ENCODE measurements around the gene DCDC1.

- TF ChIP-seq CTCF (IDR thresholded peaks at IDR 0.05): no peak
- no peak for TF ChIP-seq POLR2AphosphoS5 (IDR thresholded peaks at IDR 0.05; ENCODE audit: low read depth, low read length)
- no peak for TF ChIP-seq TCF7L2 (IDR thresholded peaks at IDR 0.05; ENCODE audit: low read depth, low read length)
- TF ChIP-seq, protein P1, sequence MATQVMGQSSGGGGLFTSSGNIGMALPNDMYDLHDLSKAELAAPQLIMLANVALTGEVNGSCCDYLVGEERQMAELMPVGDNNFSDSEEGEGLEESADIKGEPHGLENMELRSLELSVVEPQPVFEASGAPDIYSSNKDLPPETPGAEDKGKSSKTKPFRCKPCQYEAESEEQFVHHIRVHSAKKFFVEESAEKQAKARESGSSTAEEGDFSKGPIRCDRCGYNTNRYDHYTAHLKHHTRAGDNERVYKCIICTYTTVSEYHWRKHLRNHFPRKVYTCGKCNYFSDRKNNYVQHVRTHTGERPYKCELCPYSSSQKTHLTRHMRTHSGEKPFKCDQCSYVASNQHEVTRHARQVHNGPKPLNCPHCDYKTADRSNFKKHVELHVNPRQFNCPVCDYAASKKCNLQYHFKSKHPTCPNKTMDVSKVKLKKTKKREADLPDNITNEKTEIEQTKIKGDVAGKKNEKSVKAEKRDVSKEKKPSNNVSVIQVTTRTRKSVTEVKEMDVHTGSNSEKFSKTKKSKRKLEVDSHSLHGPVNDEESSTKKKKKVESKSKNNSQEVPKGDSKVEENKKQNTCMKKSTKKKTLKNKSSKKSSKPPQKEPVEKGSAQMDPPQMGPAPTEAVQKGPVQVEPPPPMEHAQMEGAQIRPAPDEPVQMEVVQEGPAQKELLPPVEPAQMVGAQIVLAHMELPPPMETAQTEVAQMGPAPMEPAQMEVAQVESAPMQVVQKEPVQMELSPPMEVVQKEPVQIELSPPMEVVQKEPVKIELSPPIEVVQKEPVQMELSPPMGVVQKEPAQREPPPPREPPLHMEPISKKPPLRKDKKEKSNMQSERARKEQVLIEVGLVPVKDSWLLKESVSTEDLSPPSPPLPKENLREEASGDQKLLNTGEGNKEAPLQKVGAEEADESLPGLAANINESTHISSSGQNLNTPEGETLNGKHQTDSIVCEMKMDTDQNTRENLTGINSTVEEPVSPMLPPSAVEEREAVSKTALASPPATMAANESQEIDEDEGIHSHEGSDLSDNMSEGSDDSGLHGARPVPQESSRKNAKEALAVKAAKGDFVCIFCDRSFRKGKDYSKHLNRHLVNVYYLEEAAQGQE (IDR thresholded peaks at IDR 0.05; ENCODE audit: insufficient read depth in 1 of 2, low read depth in 2 of 2, low read length in 1 of 2): no peak
Observed at GRCh38 chr11:30818721-30819120, 550.8 kb downstream of the DCDC1 start.

Data from Panc1 (cell line).